Fibroblast of pulmonary artery (primary cell): ENCODE data around the gene GPATCH1.
A peak's percentile ranks its signal among the peaks of the same experiment; 100 is the strongest.

Source experiments
- DNase-seq: peaks from one replicate; pipeline ENCODE4 v3.0.0-alpha.2; 2010; ENCODE audit warnings: low read depth
- H3K4me3 ChIP-seq: replicated peaks from 2 replicates; pipeline ENCODE4 v1.5.1; 2011; ENCODE audit warnings: low read depth, mild to moderate bottlenecking, control low read depth, low read length, moderate library complexity
- CTCF ChIP-seq: IDR thresholded peaks from 2 replicates; pipeline ENCODE4 v1.5.1; 2011; ENCODE audit warnings: mild to moderate bottlenecking, control low read depth, low read length, inconsistent platforms; ENCODE audit errors: missing control alignments

The GPATCH1 gene

GRCh38 chr19:33168528-33168927 is 87.5 kb downstream of the GPATCH1 start:
- no peak for TF ChIP-seq CTCF
- no peak overlapping the region for H3K4me3 ChIP-seq
- no peak for DNase-seq

- no peak overlapping the region for H3K4me3 ChIP-seq
- no peak for TF ChIP-seq CTCF
- DNase-seq = no peak
Observed at GRCh38 chr19:33171222-33171795, 90.3 kb downstream of the GPATCH1 start.

- no peak overlapping the region for H3K4me3 ChIP-seq
- no peak for TF ChIP-seq CTCF
- DNase-seq = no peak
Observed at GRCh38 chr19:33171916-33172359, 91.0 kb downstream of the GPATCH1 start.

GRCh38 chr19:33174186-33174585 is 93.2 kb downstream of the GPATCH1 start:
- no peak for DNase-seq
- H3K4me3 ChIP-seq = no peak overlapping the region
- no peak for TF ChIP-seq CTCF

GRCh38 chr19:33175156-33175782 is 94.3 kb downstream of the GPATCH1 start:
- H3K4me3 ChIP-seq = no peak overlapping the region

GRCh38 chr19:33175886-33176669 is 95.1 kb downstream of the GPATCH1 start:
- peak overlapping the region; percentile 84 for H3K4me3 ChIP-seq
- no peak for TF ChIP-seq CTCF
- peak; percentile 43 for DNase-seq

More at GRCh38 chr19:33175156-33175782, 94.3 kb downstream of the GPATCH1 start:
- DNase-seq = no peak
- no peak for TF ChIP-seq CTCF
